ENCODE data around the gene PPP1R2B.
"Not testable (repeated sequence)": the region's sequence is repeated elsewhere in the genome, so short reads cannot be mapped to it uniquely, and the experiment has no call there.

PPP1R2B gene

DNA sequence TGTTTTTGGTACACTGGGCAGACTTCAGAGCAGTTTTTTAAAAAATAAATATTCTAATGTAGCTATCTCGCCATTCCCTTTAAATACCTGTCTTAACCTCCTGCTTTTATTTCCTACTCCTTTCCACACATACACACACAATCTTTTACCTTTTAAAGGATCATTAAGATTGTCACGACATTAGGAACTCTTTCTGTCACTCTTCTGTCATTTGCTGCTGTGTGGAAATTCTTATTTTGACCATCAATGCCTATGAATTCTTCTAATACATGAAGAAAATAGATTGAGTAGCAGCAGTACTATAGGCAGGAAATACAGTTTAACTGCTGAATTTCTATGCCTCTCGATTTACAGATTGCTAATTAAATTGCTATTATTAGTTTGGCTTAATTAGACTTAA is 1.8 kb downstream of the PPP1R2B start:
- no peak for DNase-seq
- Histone ChIP-seq H3K36me3 (no peaks in the 10 kb centered on the region), H3K9me3 (ENCODE audit: severe bottlenecking) (peaks cover 6% of the 10 kb centered on the region), H3K27ac (no peak overlapping the region), H3K27me3 (ENCODE audit: insufficient read depth, low read depth, severe bottlenecking) (no peaks in the 10 kb centered on the region), H3K4me3 (ENCODE audit: low read depth, low read length) (no peak overlapping the region)
- TF ChIP-seq, protein P1, sequence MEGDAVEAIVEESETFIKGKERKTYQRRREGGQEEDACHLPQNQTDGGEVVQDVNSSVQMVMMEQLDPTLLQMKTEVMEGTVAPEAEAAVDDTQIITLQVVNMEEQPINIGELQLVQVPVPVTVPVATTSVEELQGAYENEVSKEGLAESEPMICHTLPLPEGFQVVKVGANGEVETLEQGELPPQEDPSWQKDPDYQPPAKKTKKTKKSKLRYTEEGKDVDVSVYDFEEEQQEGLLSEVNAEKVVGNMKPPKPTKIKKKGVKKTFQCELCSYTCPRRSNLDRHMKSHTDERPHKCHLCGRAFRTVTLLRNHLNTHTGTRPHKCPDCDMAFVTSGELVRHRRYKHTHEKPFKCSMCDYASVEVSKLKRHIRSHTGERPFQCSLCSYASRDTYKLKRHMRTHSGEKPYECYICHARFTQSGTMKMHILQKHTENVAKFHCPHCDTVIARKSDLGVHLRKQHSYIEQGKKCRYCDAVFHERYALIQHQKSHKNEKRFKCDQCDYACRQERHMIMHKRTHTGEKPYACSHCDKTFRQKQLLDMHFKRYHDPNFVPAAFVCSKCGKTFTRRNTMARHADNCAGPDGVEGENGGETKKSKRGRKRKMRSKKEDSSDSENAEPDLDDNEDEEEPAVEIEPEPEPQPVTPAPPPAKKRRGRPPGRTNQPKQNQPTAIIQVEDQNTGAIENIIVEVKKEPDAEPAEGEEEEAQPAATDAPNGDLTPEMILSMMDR (IDR thresholded peaks at IDR 0.05; ENCODE audit: low read depth, low read length) = no peak

GRCh38 chr5:156853055-156853454 is 3.0 kb downstream of the PPP1R2B start:
- not testable (repeated sequence) for H3K27ac ChIP-seq; DNase-seq; H3K27me3 ChIP-seq (ENCODE audit: insufficient read depth, low read depth, severe bottlenecking); H3K36me3 ChIP-seq; H3K9me3 ChIP-seq (ENCODE audit: severe bottlenecking); H3K4me3 ChIP-seq (ENCODE audit: low read depth, low read length)

DNA sequence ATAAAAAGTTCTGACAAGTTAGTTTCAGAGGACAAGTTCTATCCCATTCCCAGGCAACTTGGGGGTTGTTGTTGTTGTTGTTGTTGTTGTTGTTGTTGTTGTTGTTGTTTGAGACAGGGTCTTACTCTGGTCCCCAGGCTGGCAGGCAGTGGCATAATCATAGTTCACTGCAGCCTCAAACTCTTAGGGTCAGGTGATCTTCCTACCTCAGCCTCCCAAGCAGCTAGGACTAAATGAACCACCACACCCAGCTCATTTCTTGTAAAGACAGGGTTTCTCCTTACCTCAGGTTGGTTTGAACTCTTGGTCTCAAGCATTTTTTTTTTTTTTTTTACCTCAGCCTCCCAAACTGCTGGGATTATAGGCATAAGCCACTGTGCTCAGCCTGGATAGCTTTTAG is 15.3 kb downstream of the PPP1R2B start:
- TF ChIP-seq, protein P1 (IDR thresholded peaks at IDR 0.05; ENCODE audit: low read depth, low read length) = no peak
- DNase-seq = no peak
- no peaks in the 10 kb centered on the region for H3K36me3 ChIP-seq
- H3K27me3 ChIP-seq (ENCODE audit: insufficient read depth, low read depth, severe bottlenecking) = no peaks in the 10 kb centered on the region
- H3K27ac ChIP-seq = no peak overlapping the region
- no peaks in the 10 kb centered on the region for H3K9me3 ChIP-seq (ENCODE audit: severe bottlenecking)
- no peak overlapping the region for H3K4me3 ChIP-seq (ENCODE audit: low read depth, low read length)

DNA sequence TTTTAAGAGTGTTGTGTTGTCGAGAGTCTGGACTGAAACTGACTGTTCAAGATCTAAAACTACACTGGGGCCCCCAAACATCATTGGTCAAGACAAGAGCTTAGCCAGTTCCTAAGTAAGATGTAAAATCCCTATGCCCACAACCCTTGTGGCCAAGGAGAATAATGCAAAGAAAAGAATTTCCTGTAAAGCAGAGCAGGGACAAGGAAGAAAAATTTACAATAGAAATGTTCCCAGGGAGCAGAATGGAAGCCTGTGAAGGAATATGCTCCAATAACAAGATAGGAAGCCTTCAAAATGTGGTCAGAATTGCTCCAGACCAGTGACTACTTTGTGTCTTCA is 20.4 kb downstream of the PPP1R2B start:
- H3K4me3 ChIP-seq (ENCODE audit: low read depth, low read length) = no peak overlapping the region
- DNase-seq = no peak
- no peaks in the 10 kb centered on the region for H3K27me3 ChIP-seq (ENCODE audit: insufficient read depth, low read depth, severe bottlenecking)
- H3K9me3 ChIP-seq (ENCODE audit: severe bottlenecking) = no peaks in the 10 kb centered on the region
- no peaks in the 10 kb centered on the region for H3K36me3 ChIP-seq
- H3K27ac ChIP-seq = no peak overlapping the region
- TF ChIP-seq, protein P1 (IDR thresholded peaks at IDR 0.05; ENCODE audit: low read depth, low read length) = no peak

DNA sequence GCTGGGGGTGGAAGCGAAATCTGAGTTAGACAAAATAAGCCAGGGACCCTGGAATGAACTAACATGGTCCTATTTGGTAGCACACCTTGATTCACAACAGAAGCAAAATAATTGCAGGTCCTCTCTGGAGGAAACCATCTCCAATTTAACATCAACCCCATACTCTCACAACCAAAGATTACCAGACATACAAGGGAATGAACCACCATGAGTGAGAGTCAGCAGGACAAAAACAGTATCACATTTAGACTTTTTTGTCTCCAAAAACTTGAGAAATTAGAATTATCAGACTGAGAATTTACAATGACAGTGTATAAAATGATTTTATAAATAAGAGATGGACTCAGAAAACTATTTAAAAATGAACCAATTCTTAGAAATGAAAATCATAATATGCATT is 21.1 kb downstream of the PPP1R2B start:
- no peak for DNase-seq
- Histone ChIP-seq H3K27me3 (ENCODE audit: insufficient read depth, low read depth, severe bottlenecking) (no peaks in the 10 kb centered on the region), H3K27ac (no peak overlapping the region), H3K9me3 (ENCODE audit: severe bottlenecking) (no peaks in the 10 kb centered on the region), H3K4me3 (ENCODE audit: low read depth, low read length) (no peak overlapping the region), H3K36me3 (no peaks in the 10 kb centered on the region)
- TF ChIP-seq, protein P1 (IDR thresholded peaks at IDR 0.05; ENCODE audit: low read depth, low read length) = no peak

GRCh38 chr5:156879665-156880285 is 29.7 kb downstream of the PPP1R2B start:
- TF ChIP-seq, protein P1 (IDR thresholded peaks at IDR 0.05; ENCODE audit: low read depth, low read length) = no peak
- H3K36me3 ChIP-seq = no peaks in the 10 kb centered on the region
- peak overlapping the region; percentile 21; the same call in 1 of the 2 replicates for H3K27ac ChIP-seq
- peak; percentile 59 for DNase-seq
- no peaks in the 10 kb centered on the region for H3K9me3 ChIP-seq (ENCODE audit: severe bottlenecking)
- no peaks in the 10 kb centered on the region for H3K27me3 ChIP-seq (ENCODE audit: insufficient read depth, low read depth, severe bottlenecking)
- no peak overlapping the region for H3K4me3 ChIP-seq (ENCODE audit: low read depth, low read length)

All from WERI-Rb-1 (cell line).